Measurements from ENCODE around the gene PEPD.

DNA sequence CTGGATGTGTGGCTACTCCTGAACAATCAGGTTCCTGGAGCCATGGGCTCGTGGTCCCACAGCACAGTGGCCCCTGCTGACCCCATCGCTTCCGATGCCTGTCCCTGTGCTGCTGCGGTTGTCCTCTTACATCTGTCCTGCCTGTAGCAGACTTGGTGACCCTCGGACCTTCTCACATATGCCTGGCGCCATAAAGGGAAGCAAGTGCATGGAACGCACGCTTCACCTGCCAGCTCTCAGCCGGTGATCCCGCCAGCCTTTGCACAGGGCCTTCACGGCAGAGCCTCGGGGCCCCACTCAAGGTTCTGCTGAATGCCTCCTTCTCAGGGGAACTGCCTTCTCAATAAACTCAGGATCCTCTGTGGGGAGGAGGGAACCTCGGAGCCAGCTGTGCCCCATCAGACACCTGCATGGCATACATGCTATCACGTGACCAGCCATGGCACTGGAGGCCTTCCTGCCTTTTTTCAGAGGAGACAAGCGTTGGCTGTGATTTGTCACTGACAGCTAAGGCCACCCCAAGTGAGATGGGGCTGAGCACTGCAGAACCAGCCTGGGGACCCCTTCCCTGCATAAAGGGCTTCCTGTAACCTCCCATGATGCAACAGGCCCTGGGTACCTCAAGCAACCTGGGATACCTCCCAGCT is 24.3 kb downstream of the PEPD start:
- TF ChIP-seq, protein P1, sequence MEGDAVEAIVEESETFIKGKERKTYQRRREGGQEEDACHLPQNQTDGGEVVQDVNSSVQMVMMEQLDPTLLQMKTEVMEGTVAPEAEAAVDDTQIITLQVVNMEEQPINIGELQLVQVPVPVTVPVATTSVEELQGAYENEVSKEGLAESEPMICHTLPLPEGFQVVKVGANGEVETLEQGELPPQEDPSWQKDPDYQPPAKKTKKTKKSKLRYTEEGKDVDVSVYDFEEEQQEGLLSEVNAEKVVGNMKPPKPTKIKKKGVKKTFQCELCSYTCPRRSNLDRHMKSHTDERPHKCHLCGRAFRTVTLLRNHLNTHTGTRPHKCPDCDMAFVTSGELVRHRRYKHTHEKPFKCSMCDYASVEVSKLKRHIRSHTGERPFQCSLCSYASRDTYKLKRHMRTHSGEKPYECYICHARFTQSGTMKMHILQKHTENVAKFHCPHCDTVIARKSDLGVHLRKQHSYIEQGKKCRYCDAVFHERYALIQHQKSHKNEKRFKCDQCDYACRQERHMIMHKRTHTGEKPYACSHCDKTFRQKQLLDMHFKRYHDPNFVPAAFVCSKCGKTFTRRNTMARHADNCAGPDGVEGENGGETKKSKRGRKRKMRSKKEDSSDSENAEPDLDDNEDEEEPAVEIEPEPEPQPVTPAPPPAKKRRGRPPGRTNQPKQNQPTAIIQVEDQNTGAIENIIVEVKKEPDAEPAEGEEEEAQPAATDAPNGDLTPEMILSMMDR (IDR thresholded peaks at IDR 0.05; ENCODE audit: low read depth, low read length, missing input control), result no peak
- TF ChIP-seq, protein P2, sequence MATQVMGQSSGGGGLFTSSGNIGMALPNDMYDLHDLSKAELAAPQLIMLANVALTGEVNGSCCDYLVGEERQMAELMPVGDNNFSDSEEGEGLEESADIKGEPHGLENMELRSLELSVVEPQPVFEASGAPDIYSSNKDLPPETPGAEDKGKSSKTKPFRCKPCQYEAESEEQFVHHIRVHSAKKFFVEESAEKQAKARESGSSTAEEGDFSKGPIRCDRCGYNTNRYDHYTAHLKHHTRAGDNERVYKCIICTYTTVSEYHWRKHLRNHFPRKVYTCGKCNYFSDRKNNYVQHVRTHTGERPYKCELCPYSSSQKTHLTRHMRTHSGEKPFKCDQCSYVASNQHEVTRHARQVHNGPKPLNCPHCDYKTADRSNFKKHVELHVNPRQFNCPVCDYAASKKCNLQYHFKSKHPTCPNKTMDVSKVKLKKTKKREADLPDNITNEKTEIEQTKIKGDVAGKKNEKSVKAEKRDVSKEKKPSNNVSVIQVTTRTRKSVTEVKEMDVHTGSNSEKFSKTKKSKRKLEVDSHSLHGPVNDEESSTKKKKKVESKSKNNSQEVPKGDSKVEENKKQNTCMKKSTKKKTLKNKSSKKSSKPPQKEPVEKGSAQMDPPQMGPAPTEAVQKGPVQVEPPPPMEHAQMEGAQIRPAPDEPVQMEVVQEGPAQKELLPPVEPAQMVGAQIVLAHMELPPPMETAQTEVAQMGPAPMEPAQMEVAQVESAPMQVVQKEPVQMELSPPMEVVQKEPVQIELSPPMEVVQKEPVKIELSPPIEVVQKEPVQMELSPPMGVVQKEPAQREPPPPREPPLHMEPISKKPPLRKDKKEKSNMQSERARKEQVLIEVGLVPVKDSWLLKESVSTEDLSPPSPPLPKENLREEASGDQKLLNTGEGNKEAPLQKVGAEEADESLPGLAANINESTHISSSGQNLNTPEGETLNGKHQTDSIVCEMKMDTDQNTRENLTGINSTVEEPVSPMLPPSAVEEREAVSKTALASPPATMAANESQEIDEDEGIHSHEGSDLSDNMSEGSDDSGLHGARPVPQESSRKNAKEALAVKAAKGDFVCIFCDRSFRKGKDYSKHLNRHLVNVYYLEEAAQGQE (IDR thresholded peaks at IDR 0.05), result no peak
- TF ChIP-seq, protein P3, sequence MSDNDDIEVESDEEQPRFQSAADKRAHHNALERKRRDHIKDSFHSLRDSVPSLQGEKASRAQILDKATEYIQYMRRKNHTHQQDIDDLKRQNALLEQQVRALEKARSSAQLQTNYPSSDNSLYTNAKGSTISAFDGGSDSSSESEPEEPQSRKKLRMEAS (IDR thresholded peaks at IDR 0.05), result no peak
- TF ChIP-seq TAF1 (conservative IDR thresholded peaks at IDR 0.05) (no peak), HNF4G (IDR thresholded peaks at IDR 0.05) (no peak)

All from liver (tissue), 3 donors.